Ecto neural progenitor cell (in vitro differentiated cells): Measurements from ENCODE around the gene MOG.

Experiments used
- DNase-seq: peaks from one replicate; pipeline ENCODE4 v3.0.0-alpha.2; 2018; ENCODE audit warnings: low spot score

The MOG gene

GRCh38 chr6:29676981-29677601 is 20.2 kb downstream of the MOG start:
- no peak for DNase-seq

- DNase-seq, result no peak
These were observed 21.2 kb downstream of the MOG start for GRCh38 chr6:29678114-29678513.

GRCh38 chr6:29679962-29680361 is 23.1 kb downstream of the MOG start:
- DNase-seq, result no peak

GRCh38 chr6:29680416-29680815 is 23.5 kb downstream of the MOG start:
- DNase-seq, result no peak

- no peak for DNase-seq
These were observed 24.0 kb downstream of the MOG start, which contains the start of gene ZFP57 for GRCh38 chr6:29680904-29681303. ZFP57 (minus strand) TSS chr6:29681152; CDS start chr6:29677003, 4,149 bp downstream.

- no peak for DNase-seq
These were observed 24.9 kb downstream of the MOG start for GRCh38 chr6:29681811-29682210.

- peak; percentile 63 for DNase-seq
These were observed 28.9 kb downstream of the MOG start for GRCh38 chr6:29685718-29686326.

GRCh38 chr6:29694637-29695036 is 37.7 kb downstream of the MOG start:
- no peak for DNase-seq

GRCh38 chr6:29696147-29697125 is 39.5 kb downstream of the MOG start:
- DNase-seq, result no peak

GRCh38 chr6:29702519-29703103 is 45.7 kb downstream of the MOG start:
- peak; percentile 83 for DNase-seq

GRCh38 chr6:29705389-29706231 is 48.7 kb downstream of the MOG start:
- DNase-seq, result no peak

GRCh38 chr6:29708432-29709179 is 51.7 kb downstream of the MOG start:
- no peak for DNase-seq

- DNase-seq, result no peak
These were observed 52.3 kb downstream of the MOG start for GRCh38 chr6:29709188-29709587.

GRCh38 chr6:29710281-29710941 is 53.5 kb downstream of the MOG start:
- DNase-seq, result no peak

- no peak for DNase-seq
These were observed 64.0 kb downstream of the MOG start for GRCh38 chr6:29720863-29721262.
